Suprapubic skin (tissue), 4 donors: ENCODE data around the gene LRRTM4. TPM values are rescaled to one million over a fixed set of nuclear protein-coding genes. Genes with fewer than 3 reads are reported as not detected.

ENCODE experiments used
- DNase-seq, 2 donors: peaks; one replicate each; pipeline ENCODE4 v3.0.0-alpha.2; 2019; ENCODE audit warnings: low spot score in 2 of 2
- H3K27ac ChIP-seq: fragments of 200-600 bp; sonication (generic); one replicate; pipeline ENCODE4 v1.5.1; 2019
- H3K27me3 ChIP-seq: fragments of 200-600 bp; sonication (generic); one replicate; pipeline ENCODE4 v1.5.1; 2019
- H3K36me3 ChIP-seq: fragments of 200-600 bp; sonication (generic); one replicate; pipeline ENCODE4 v1.5.1; 2019
- H3K4me1 ChIP-seq: fragments of 200-600 bp; sonication (generic); one replicate; pipeline ENCODE4 v1.5.1; 2019
- H3K4me3 ChIP-seq: fragments of 200-600 bp; sonication (generic); one replicate; pipeline ENCODE4 v1.5.1; 2019; ENCODE audit warnings: mild to moderate bottlenecking
- H3K9me3 ChIP-seq: fragments of 200-600 bp; sonication (generic); one replicate; pipeline ENCODE4 v1.5.1; 2019
- EP300 ChIP-seq: sonication (generic); formaldehyde crosslinking; IDR thresholded peaks from one replicate; pipeline ENCODE4 v1.6.1; 2017; ENCODE audit warnings: antibody characterized with exemption
- POLR2A ChIP-seq, 2 donors: fragments of 450-650 bp; IDR thresholded peaks; one replicate each; pipeline ENCODE4 v1.6.1; 2017; ENCODE audit warnings: antibody characterized with exemption in 2 of 2, mild to moderate bottlenecking in 2 of 2, moderate library complexity in 2 of 2
- POLR2AphosphoS5 ChIP-seq, 3 donors: sonication (generic); formaldehyde crosslinking; IDR thresholded peaks; one replicate each; pipeline ENCODE4 v1.6.1; 2017; ENCODE audit warnings: antibody characterized with exemption in 3 of 3
- WGBS: methylation state at CpG from one replicate; pipeline ENCODE4 v1.1.5; 2018; 5-methylcytosine and 5-hydroxymethylcytosine counted together
- total RNA-seq, 4 donors: library from RNA; depleted of rRNA; stranded (reverse); fragments of >200 nt; gene quantifications; one replicate each; pipeline ENCODE4 v1.1.0, GENCODE V29; 2016
- TF ChIP-seq, protein P1 (sequence below), 2 donors: fragments of 200-600 bp in 1 of 2; fragments of 450-650 bp in 1 of 2; sonication (generic) in 1 of 2; IDR thresholded peaks; one replicate each; pipeline ENCODE4 v1.5.1; 2016 to 2019; ENCODE audit warnings: antibody characterized with exemption in 2 of 2, mild to moderate bottlenecking in 1 of 2, moderate library complexity in 1 of 2

LRRTM4 gene
- total RNA-seq, 4 donors from 2014 or later = not detected

DNA sequence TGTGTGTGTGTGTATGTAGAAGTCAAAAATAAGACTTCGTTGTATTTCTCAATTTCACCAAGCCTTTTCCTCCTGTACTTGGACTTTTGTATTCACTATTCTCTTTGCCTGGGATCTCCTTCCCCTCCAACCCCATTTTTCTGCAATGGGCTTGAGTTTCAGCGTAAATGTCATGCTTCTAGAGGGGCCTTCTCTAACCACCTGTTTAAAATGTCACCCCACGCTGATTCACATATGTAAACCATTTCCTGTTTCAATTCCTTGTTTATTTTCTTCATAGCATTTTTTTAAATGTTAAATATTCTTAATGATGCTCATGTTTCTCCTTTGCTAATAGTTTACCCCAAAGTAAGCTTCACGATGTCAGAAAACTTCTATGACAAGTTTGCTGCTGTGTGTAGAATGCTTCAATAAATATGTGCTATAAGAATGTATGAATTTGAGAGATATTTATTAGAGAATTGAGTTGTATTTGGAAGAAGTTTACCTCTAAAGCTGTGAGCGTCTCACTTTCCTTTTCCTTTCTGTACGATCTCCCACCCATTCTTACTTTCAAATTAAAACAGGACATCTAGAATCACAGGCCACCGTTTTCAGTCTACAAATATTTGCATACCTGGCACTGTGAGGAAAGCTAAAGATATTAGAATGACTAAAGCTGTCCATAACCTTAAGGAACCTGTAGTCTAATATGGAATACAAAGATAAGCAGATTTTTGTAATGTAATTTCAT lies 762.4 kb downstream of the LRRTM4 start:
- Histone ChIP-seq H3K4me3 (no peak overlapping the region), H3K27me3 (no peaks in the 10 kb centered on the region), H3K27ac (no peak overlapping the region), H3K9me3 (no peaks in the 10 kb centered on the region), H3K4me1 (no peaks in the 10 kb centered on the region), H3K36me3 (no peaks in the 10 kb centered on the region)
- TF ChIP-seq, protein P1, sequence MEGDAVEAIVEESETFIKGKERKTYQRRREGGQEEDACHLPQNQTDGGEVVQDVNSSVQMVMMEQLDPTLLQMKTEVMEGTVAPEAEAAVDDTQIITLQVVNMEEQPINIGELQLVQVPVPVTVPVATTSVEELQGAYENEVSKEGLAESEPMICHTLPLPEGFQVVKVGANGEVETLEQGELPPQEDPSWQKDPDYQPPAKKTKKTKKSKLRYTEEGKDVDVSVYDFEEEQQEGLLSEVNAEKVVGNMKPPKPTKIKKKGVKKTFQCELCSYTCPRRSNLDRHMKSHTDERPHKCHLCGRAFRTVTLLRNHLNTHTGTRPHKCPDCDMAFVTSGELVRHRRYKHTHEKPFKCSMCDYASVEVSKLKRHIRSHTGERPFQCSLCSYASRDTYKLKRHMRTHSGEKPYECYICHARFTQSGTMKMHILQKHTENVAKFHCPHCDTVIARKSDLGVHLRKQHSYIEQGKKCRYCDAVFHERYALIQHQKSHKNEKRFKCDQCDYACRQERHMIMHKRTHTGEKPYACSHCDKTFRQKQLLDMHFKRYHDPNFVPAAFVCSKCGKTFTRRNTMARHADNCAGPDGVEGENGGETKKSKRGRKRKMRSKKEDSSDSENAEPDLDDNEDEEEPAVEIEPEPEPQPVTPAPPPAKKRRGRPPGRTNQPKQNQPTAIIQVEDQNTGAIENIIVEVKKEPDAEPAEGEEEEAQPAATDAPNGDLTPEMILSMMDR (IDR thresholded peaks at IDR 0.05) = no peak
- TF ChIP-seq EP300 (no peak), POLR2AphosphoS5 (IDR thresholded peaks at IDR 0.05) (no peak), POLR2A (IDR thresholded peaks at IDR 0.05) (no peak)
- WGBS = 76% methylated on average over 7 of the region's 7 CpGs
- no peak for DNase-seq

- Histone ChIP-seq H3K4me3 (no peak overlapping the region), H3K27me3 (no peaks in the 10 kb centered on the region), H3K9me3 (no peaks in the 10 kb centered on the region), H3K4me1 (no peaks in the 10 kb centered on the region), H3K27ac (no peak overlapping the region), H3K36me3 (no peaks in the 10 kb centered on the region)
- 52% methylated on average over 1 of the region's 1 CpG for WGBS
- no peak for DNase-seq
- TF ChIP-seq POLR2AphosphoS5 (IDR thresholded peaks at IDR 0.05) (no peak), POLR2A (IDR thresholded peaks at IDR 0.05) (no peak), EP300 (no peak)
- TF ChIP-seq, protein P1 (IDR thresholded peaks at IDR 0.05) = no peak
Observed at GRCh38 chr2:76752506-76752905, 769.7 kb downstream of the LRRTM4 start.

- no peak for DNase-seq
- no peak overlapping the region for H3K4me3 ChIP-seq
- H3K4me1 ChIP-seq = no peaks in the 10 kb centered on the region
- H3K36me3 ChIP-seq = no peaks in the 10 kb centered on the region
- TF ChIP-seq POLR2A (IDR thresholded peaks at IDR 0.05) (no peak), POLR2AphosphoS5 (IDR thresholded peaks at IDR 0.05) (no peak)
- no peaks in the 10 kb centered on the region for H3K9me3 ChIP-seq
- H3K27ac ChIP-seq = no peak overlapping the region
- no peaks in the 10 kb centered on the region for H3K27me3 ChIP-seq
Observed at GRCh38 chr2:76749858-76750257, 772.3 kb downstream of the LRRTM4 start.

- no peaks in the 10 kb centered on the region for H3K4me1 ChIP-seq
- H3K4me3 ChIP-seq = no peak overlapping the region
- no peak for TF ChIP-seq POLR2AphosphoS5 (IDR thresholded peaks at IDR 0.05)
- no peak for TF ChIP-seq POLR2A (IDR thresholded peaks at IDR 0.05)
- TF ChIP-seq, protein P1 (IDR thresholded peaks at IDR 0.05) = no peak
- TF ChIP-seq EP300 = no peak
- no peaks in the 10 kb centered on the region for H3K36me3 ChIP-seq
- no peak for DNase-seq
- 94% methylated on average over 14 of the region's 14 CpGs for WGBS
- no peaks in the 10 kb centered on the region for H3K27me3 ChIP-seq
- H3K9me3 ChIP-seq = no peaks in the 10 kb centered on the region
- no peak overlapping the region for H3K27ac ChIP-seq
Observed at GRCh38 chr2:76748581-76749296, 773.4 kb downstream of the LRRTM4 start.

GRCh38 chr2:76745605-76746004 lies 776.6 kb downstream of the LRRTM4 start:
- 71% methylated on average over 2 of the region's 2 CpGs for WGBS
- DNase-seq = no peak
- TF ChIP-seq, protein P1 (IDR thresholded peaks at IDR 0.05) = no peak
- TF ChIP-seq POLR2A (IDR thresholded peaks at IDR 0.05) (no peak), POLR2AphosphoS5 (IDR thresholded peaks at IDR 0.05) (no peak), EP300 (no peak)

More at GRCh38 chr2:76745605-76746004, 776.6 kb downstream of the LRRTM4 start:
- no peaks in the 10 kb centered on the region for H3K4me1 ChIP-seq
- no peaks in the 10 kb centered on the region for H3K36me3 ChIP-seq
- H3K27me3 ChIP-seq = no peaks in the 10 kb centered on the region
- no peak overlapping the region for H3K27ac ChIP-seq
- H3K4me3 ChIP-seq = no peak overlapping the region
- H3K9me3 ChIP-seq = no peaks in the 10 kb centered on the region
